ENCODE measurements around the gene ELAPOR2. TPM values are rescaled to one million over a fixed set of nuclear protein-coding genes. Genes with fewer than 3 reads are reported as not detected.

The ELAPOR2 gene
- polyA plus RNA-seq, 1 of the 3 experiments (the other 2 are of a cell fraction), result 8.8 TPM

- no peak for TF ChIP-seq PBX3 (IDR thresholded peaks at IDR 0.05)
- no peak for TF ChIP-seq NFIC (IDR thresholded peaks at IDR 0.05; ENCODE audit: borderline replicate concordance)
These were observed 32.1 kb upstream of the ELAPOR2 start (continued) for GRCh38 chr7:87091487-87092066.

- 54% methylated on average over 5 of the region's 5 CpGs for WGBS (ENCODE audit: low lambda C conversion rate)
- no peak overlapping the region for H2AFZ ChIP-seq (ENCODE audit: low read depth)
- H3K4me2 ChIP-seq, result no peak overlapping the region
- H3K9me3 ChIP-seq, result no peaks in the 10 kb centered on the region
- no peaks in the 10 kb centered on the region for H3K36me3 ChIP-seq (replicated peaks in 1 of 2; ENCODE audit: control insufficient read depth in 1 of 2, insufficient read depth in 2 of 2, low read length in 1 of 2)
- DNase-seq, result no peak
- H3K4me1 ChIP-seq (ENCODE audit: control insufficient read depth in 1 of 2, insufficient read depth in 2 of 2, low read depth in 1 of 2, low read length in 1 of 2), result no peaks in the 10 kb centered on the region
- TF ChIP-seq ELF1 (IDR thresholded peaks at IDR 0.05) (no peak), TAF1 (IDR thresholded peaks at IDR 0.05; ENCODE audit: borderline replicate concordance, low read depth, low read length) (no peak), RAD21 (IDR thresholded peaks at IDR 0.05; ENCODE audit: low read length) (no peak), GATA2 (CRISPR knock-in tag; IDR thresholded peaks at IDR 0.05) (no peak), TEAD4 (IDR thresholded peaks at IDR 0.05; ENCODE audit: borderline replicate concordance, insufficient read depth) (no peak), MXI1 (IDR thresholded peaks at IDR 0.05; ENCODE audit: low read depth, low read length) (no peak), FOSL2 (IDR thresholded peaks at IDR 0.05; ENCODE audit: borderline replicate concordance, low read depth) (no peak), USF2 (IDR thresholded peaks at IDR 0.05; ENCODE audit: borderline replicate concordance, low read depth, low read length) (no peak)
- ChIA-PET POLR2A (no interaction called here), CTCF (no interaction called here)
- no peak overlapping the region for H3K4me3 ChIP-seq (ENCODE audit: low read depth in 2 of 2, low read length in 1 of 2)
- H3K27me3 ChIP-seq (ENCODE audit: insufficient read depth), result no peaks in the 10 kb centered on the region
- H3K9me2 ChIP-seq, result no peaks in the 10 kb centered on the region
- no peaks in the 10 kb centered on the region for H3F3A ChIP-seq (replicated peaks; ENCODE audit: insufficient read depth)
- H4K20me1 ChIP-seq (ENCODE audit: insufficient read depth), result no peaks in the 10 kb centered on the region
- H3K79me2 ChIP-seq (ENCODE audit: insufficient read depth), result no peaks in the 10 kb centered on the region
- H3K27ac ChIP-seq (ENCODE audit: low read depth in 2 of 2, low read length in 1 of 2), result no peak overlapping the region
- H3K9ac ChIP-seq, result no peak overlapping the region
These were observed 24.5 kb upstream of the ELAPOR2 start for GRCh38 chr7:87083865-87084519.

GRCh38 chr7:87082675-87083074 is 23.2 kb upstream of the ELAPOR2 start:
- H3F3A ChIP-seq (replicated peaks; ENCODE audit: insufficient read depth), result no peaks in the 10 kb centered on the region
- H3K4me1 ChIP-seq (ENCODE audit: control insufficient read depth in 1 of 2, insufficient read depth in 2 of 2, low read depth in 1 of 2, low read length in 1 of 2), result no peaks in the 10 kb centered on the region
- no peaks in the 10 kb centered on the region for H4K20me1 ChIP-seq (ENCODE audit: insufficient read depth)
- H3K27me3 ChIP-seq (ENCODE audit: insufficient read depth), result no peaks in the 10 kb centered on the region
- no peak overlapping the region for H3K9ac ChIP-seq
- H2AFZ ChIP-seq (ENCODE audit: low read depth), result no peak overlapping the region
- no peaks in the 10 kb centered on the region for H3K9me3 ChIP-seq
- H3K4me3 ChIP-seq (ENCODE audit: low read depth in 2 of 2, low read length in 1 of 2), result no peak overlapping the region
- H3K36me3 ChIP-seq (replicated peaks in 1 of 2; ENCODE audit: control insufficient read depth in 1 of 2, insufficient read depth in 2 of 2, low read length in 1 of 2), result no peaks in the 10 kb centered on the region
- POLR2A ChIA-PET, result no interaction called here
- H3K79me2 ChIP-seq (ENCODE audit: insufficient read depth), result no peaks in the 10 kb centered on the region
- no peak for DNase-seq
- H3K27ac ChIP-seq (ENCODE audit: low read depth in 2 of 2, low read length in 1 of 2), result no peak overlapping the region
- 82% methylated on average over 5 of the region's 5 CpGs for WGBS (ENCODE audit: low lambda C conversion rate)
- CTCF ChIA-PET, result no interaction called here
- H3K9me2 ChIP-seq, result no peaks in the 10 kb centered on the region
- no peak overlapping the region for H3K4me2 ChIP-seq
- no peak for TF ChIP-seq JUND (IDR thresholded peaks at IDR 0.05)
- no peak for TF ChIP-seq IRF3 (IDR thresholded peaks at IDR 0.05; ENCODE audit: low read depth, low read length)
- no peak for TF ChIP-seq FOXM1 (IDR thresholded peaks at IDR 0.05; ENCODE audit: low read depth)
- TF ChIP-seq MAX (IDR thresholded peaks at IDR 0.05; ENCODE audit: low read depth), result no peak
- no peak for TF ChIP-seq EP300 (IDR thresholded peaks at IDR 0.05; ENCODE audit: borderline replicate concordance in 1 of 2, low read depth in 1 of 2, low read length in 1 of 2)
- TF ChIP-seq FOSL2 (IDR thresholded peaks at IDR 0.05; ENCODE audit: borderline replicate concordance, low read depth), result no peak
- TF ChIP-seq GATA2 (CRISPR knock-in tag; IDR thresholded peaks at IDR 0.05), result no peak
- TF ChIP-seq TCF12 (IDR thresholded peaks at IDR 0.05), result no peak
- no peak for TF ChIP-seq FOXJ3 (CRISPR knock-in tag; IDR thresholded peaks at IDR 0.05)
- no peak for TF ChIP-seq REST (IDR thresholded peaks at IDR 0.05; ENCODE audit: low read depth, low read length)
- no peak for TF ChIP-seq SIN3A (IDR thresholded peaks at IDR 0.05; ENCODE audit: borderline replicate concordance, low read depth, low read length)
- no peak for TF ChIP-seq MEF2A (IDR thresholded peaks at IDR 0.05; ENCODE audit: borderline replicate concordance, low read depth)

Measured in SK-N-SH (cell line).